HepG2 (cell line): ENCODE data around the gene ITGA2. TPM values are rescaled to one million over a fixed set of nuclear protein-coding genes. Genes with fewer than 3 reads are reported as not detected.
A peak's percentile ranks its signal among the peaks of the same experiment; 100 is the strongest.

Experiments
- ATAC-seq: fragments of 200-7000 bp; cut with Tn5 transposase; 3 replicates; pipeline ENCODE4 v1.9.1; 2020; ENCODE audit warnings: mild to moderate bottlenecking, moderate library complexity
- BruUV-seq: library from RNA; stranded (reverse); fragments of 400-500 nt; replicated peaks from 2 replicates; lab custom pipeline; 2021; lab: Mats Ljungman, UMichigan
- CTCF ChIA-PET: fragments of 300-600 bp; formaldehyde crosslinking; extraction: SDS; loops from one replicate; lab custom pipeline; 2021; ENCODE audit warnings: low total read pairs, inconsistent platforms, low intra/inter-chr PET ratio; lab: Yijun Ruan, JAX
- POLR2A ChIA-PET: fragments of 350-600 bp; sonication (Branson Sonifier 250); formaldehyde crosslinking; loops from one replicate; lab custom pipeline; 2020; ENCODE audit warnings: antibody characterized with exemption, inconsistent platforms; lab: Yijun Ruan, JAX
- DNase-seq: peaks from one replicate; pipeline ENCODE4 v3.0.0-alpha.2; 2015; ENCODE audit warnings: low spot score
- FAIRE-seq: peaks from 3 replicates; lab custom pipeline; 2011; peaks lifted over from hg19 to GRCh38; lab: Jason Lieb, UNC
- H2AFZ ChIP-seq: one replicate; pipeline ENCODE4 v1.6.1; 2011; ENCODE audit warnings: low read length, inconsistent platforms
- H3K27ac ChIP-seq: fragments of 300-600 bp; 3 replicates; pipeline ENCODE4 v1.8.0; 2011; ENCODE audit warnings: mixed run types, mild to moderate bottlenecking, mixed read lengths, low read length, inconsistent platforms; ENCODE audit not compliant: insufficient read depth; ENCODE audit errors: extremely low read length
- H3K27me3 ChIP-seq, 2 experiments: fragments of 200-600 bp in 1 of 2; 2 replicates in 1 of 2; 3 replicates in 1 of 2; pipeline versions ENCODE4 v1.6.0 to v1.8.0; 2011; ENCODE audit warnings: low read length in 2 of 2, mild to moderate bottlenecking in 2 of 2, moderate library complexity in 2 of 2, inconsistent platforms in 1 of 2; ENCODE audit not compliant: insufficient read depth in 2 of 2, control insufficient read depth in 1 of 2
- H3K36me3 ChIP-seq, 2 experiments: fragments of 200-600 bp in 1 of 2; replicated peaks in 1 of 2; 2 replicates in 1 of 2; 3 replicates in 1 of 2; pipeline versions ENCODE4 v1.5.1 to v1.8.0; 2011; ENCODE audit warnings: low read length in 2 of 2, inconsistent platforms in 1 of 2; ENCODE audit not compliant: insufficient read depth in 2 of 2, control insufficient read depth in 1 of 2
- H3K4me1 ChIP-seq: 2 replicates; pipeline ENCODE4 v1.5.1; 2012; ENCODE audit warnings: low read length, inconsistent platforms; ENCODE audit not compliant: insufficient read depth
- H3K4me2 ChIP-seq: 2 replicates; pipeline ENCODE4 v1.6.0; 2011; ENCODE audit warnings: low read depth, low read length, inconsistent platforms
- H3K4me3 ChIP-seq, 3 experiments: fragments of 200-600 bp in 1 of 3; sonication (generic), shearing (Covaris generic) in 1 of 3; replicated peaks in 1 of 3; 2 replicates each; pipeline ENCODE4 v1.5.1; 2011 to 2016; ENCODE audit warnings: low read length in 3 of 3, inconsistent platforms in 2 of 3, low read depth in 2 of 3, mild to moderate bottlenecking in 2 of 3, control low read depth in 1 of 3, mixed read lengths in 1 of 3; ENCODE audit not compliant: insufficient read depth in 1 of 3
- H3K79me2 ChIP-seq: one replicate; pipeline ENCODE4 v1.6.1; 2011; ENCODE audit warnings: low read length, inconsistent platforms; ENCODE audit not compliant: insufficient read depth
- H3K9ac ChIP-seq: 2 replicates; pipeline ENCODE4 v1.6.0; 2011; ENCODE audit warnings: mild to moderate bottlenecking, low read depth, low read length, inconsistent platforms; ENCODE audit not compliant: insufficient read depth
- H3K9me3 ChIP-seq: 2 replicates; pipeline ENCODE4 v1.5.1; 2012; ENCODE audit warnings: mild to moderate bottlenecking, low read length
- H4K20me1 ChIP-seq: 2 replicates; pipeline ENCODE4 v1.6.0; 2011; ENCODE audit warnings: inconsistent platforms, mild to moderate bottlenecking, low read length, moderate library complexity; ENCODE audit not compliant: insufficient read depth
- ATF7 ChIP-seq, 2 experiments: fragments of 450-650 bp in 1 of 2; sonication (generic) in 1 of 2; formaldehyde crosslinking in 1 of 2; IDR thresholded peaks; 2 replicates each; pipeline versions ENCODE4 v1.4.0 to v1.6.1; 2016 to 2020; ENCODE audit warnings: antibody characterized with exemption in 1 of 2, mild to moderate bottlenecking in 1 of 2, missing genetic modification reagents in 1 of 2
- CEBPG ChIP-seq: IDR thresholded peaks from 2 replicates; pipeline ENCODE4 v1.6.1; 2016
- CTCF ChIP-seq: sonication (generic); formaldehyde crosslinking; IDR thresholded peaks from 2 replicates; pipeline ENCODE4 v1.5.0; 2020; ENCODE audit warnings: mild to moderate bottlenecking, missing genetic modification reagents, moderate library complexity
- GABPB1 ChIP-seq: IDR thresholded peaks from 2 replicates; pipeline ENCODE4 v1.6.1; 2016; ENCODE audit warnings: mild to moderate bottlenecking, missing genetic modification reagents, moderate library complexity, missing compliant biosample characterization
- STAG1 ChIP-seq: sonication (generic); formaldehyde crosslinking; IDR thresholded peaks from 2 replicates; pipeline ENCODE4 v1.4.0; 2020; ENCODE audit warnings: missing genetic modification reagents
- TCF7L2 ChIP-seq: IDR thresholded peaks from 2 replicates; pipeline ENCODE4 v1.6.1; 2011; ENCODE audit warnings: mild to moderate bottlenecking, low read depth, low read length, moderate library complexity
- TEAD3 ChIP-seq: optimal IDR thresholded peaks from 2 replicates; pipeline ENCODE3; 2016; ENCODE audit warnings: borderline replicate concordance
- ZNF589 ChIP-seq: sonication (generic); formaldehyde crosslinking; conservative IDR thresholded peaks from 2 replicates; pipeline ENCODE4 v1.8.0; 2022; ENCODE audit warnings: mild to moderate bottlenecking, moderate library complexity, missing genetic modification reagents
- ZNF792 ChIP-seq: IDR thresholded peaks from 2 replicates; pipeline ENCODE4 v1.6.1; 2016
- ZNF839 ChIP-seq: sonication (generic); formaldehyde crosslinking; IDR thresholded peaks from 2 replicates; pipeline ENCODE4 v1.4.0; 2020; ENCODE audit warnings: missing genetic modification reagents, mild to moderate bottlenecking, borderline replicate concordance
- ZSCAN5A ChIP-seq: sonication (generic); formaldehyde crosslinking; IDR thresholded peaks from 2 replicates; pipeline ENCODE4 v1.8.0; 2022; ENCODE audit warnings: mild to moderate bottlenecking, missing genetic modification reagents, borderline replicate concordance
- WGBS: methylation state at CpG from one replicate; pipeline ENCODE4 v1.1.6; 2017; ENCODE audit warnings: low lambda C conversion rate; 5-methylcytosine and 5-hydroxymethylcytosine counted together
- in situ Hi-C: cut with HindIII; loops from 2 replicates; pipeline ENCODE4 v1.10.0; 2017; ENCODE audit warnings: low pct_unique_long_range_greater_than_20kb; ENCODE audit not compliant: extremely low pct_ligation_motif_present
- intact Hi-C: fragments of 100-400 bp; cut with micrococcal nuclease; formaldehyde crosslinking; loops from one replicate; pipeline ENCODE4 v1.10.0; 2022; ENCODE audit not compliant: unreplicated experiment
- polyA plus RNA-seq, 8 experiments: library from polyadenylated mRNA; depleted of rRNA in 3 of 8; stranded (reverse) in 7 of 8; unstranded in 1 of 8; fragments of >200 nt; fragmentation: Illumina TruSeq in 4 of 8; extraction: Trizol in 4 of 8; gene quantifications; 2 replicates each; pipeline versions ENCODE4 v1.2.1 to v1.2.3, GENCODE V29; 2011 to 2016; ENCODE audit warnings: low read depth in 4 of 8, missing spikeins in 1 of 8, mixed read lengths in 1 of 8; ENCODE audit not compliant: insufficient read depth in 1 of 8
- total RNA-seq, 5 experiments: library from RNA; depleted of rRNA; stranded (reverse); fragments of >200 nt; fragmentation: Illumina TruSeq; extraction: Trizol; gene quantifications; 2 replicates each; pipeline ENCODE4 v1.2.3, GENCODE V29; 2016; ENCODE audit warnings: low read depth in 1 of 5

The ITGA2 gene
- total and polyA plus RNA-seq, 2 of the 13 experiments (the other 11 are each of a cell fraction or from before 2014, with no cell fraction given), result 15.8 to 58.3 TPM

GRCh38 chr5:52961274-52961681 lies 27.9 kb upstream of the ITGA2 start (continued):
- TF ChIP-seq ATF7 (IDR thresholded peaks at IDR 0.05) (no peak), ATF7 (CRISPR knock-in tag; IDR thresholded peaks at IDR 0.05) (no peak), GABPB1 (CRISPR knock-in tag) (no peak)

- WGBS, result 54% methylated on average over 1 of the region's 1 CpG
- FAIRE-seq (no peak), DNase-seq (no peak), ATAC-seq (no peak)
- Histone ChIP-seq H3K9ac (no peak overlapping the region), H3K36me3 (no peaks in the 10 kb centered on the region), H3K79me2 (no peaks in the 10 kb centered on the region), H3K27ac (no peak overlapping the region), H3K27me3 (no peaks in the 10 kb centered on the region), H4K20me1 (no peaks in the 10 kb centered on the region), H3K9me3 (no peaks in the 10 kb centered on the region), H3K4me3 (no peak overlapping the region), H2AFZ (no peak overlapping the region), H3K4me2 (no peak overlapping the region), H3K4me1 (peaks cover 3% of the 10 kb centered on the region)
- no TSS peak for BruUV-seq
- intact Hi-C loops (no loop called here), in situ Hi-C loops (no loop called here)
- TF ChIP-seq ZNF589 (CRISPR knock-in tag), result no peak
- TF ChIP-seq ZNF792, result no peak
- TF ChIP-seq ZSCAN5A (CRISPR knock-in tag), result no peak
- ChIA-PET POLR2A (no interaction called here), CTCF (no interaction called here)
Measured at GRCh38 chr5:52963636-52964035, 25.5 kb upstream of the ITGA2 start.

- in situ Hi-C loops (no loop called here), intact Hi-C loops (no loop called here)
- ChIA-PET CTCF (no interaction called here), POLR2A (no interaction called here)
- no peak overlapping the region for H3K4me2 ChIP-seq
- no peaks in the 10 kb centered on the region for H3K79me2 ChIP-seq
- no peak overlapping the region for H3K4me3 ChIP-seq
- H4K20me1 ChIP-seq, result no peaks in the 10 kb centered on the region
- no peaks in the 10 kb centered on the region for H3K9me3 ChIP-seq
- DNase-seq (peak; percentile 34), FAIRE-seq (no peak), ATAC-seq (peak; percentile 94)
- no TSS peak for BruUV-seq
- 93% methylated on average over 1 of the region's 1 CpG for WGBS
- no peaks in the 10 kb centered on the region for H3K4me1 ChIP-seq
- no peaks in the 10 kb centered on the region for H3K27me3 ChIP-seq
- H3K9ac ChIP-seq, result no peak overlapping the region
- no peak overlapping the region for H2AFZ ChIP-seq
- TF ChIP-seq TEAD3 (CRISPR knock-in tag) (peak; percentile 49), STAG1 (peak; percentile 47), CEBPG (peak; percentile 53; the same call in 1 of the 2 replicates), CTCF (peak; percentile 48), ZNF839 (CRISPR knock-in tag) (no peak), TCF7L2 (no peak)
- H3K36me3 ChIP-seq, result no peaks in the 10 kb centered on the region
- H3K27ac ChIP-seq, result no peak overlapping the region
Measured at GRCh38 chr5:52964138-52964537, 25.0 kb upstream of the ITGA2 start.
